SHP77 treated with DMSO at 0.1 percent for 48 hours (cell line): ENCODE measurements around the gene HFE.
A peak's percentile ranks its signal among the peaks of the same experiment; 100 is the strongest.
"Not testable (repeated sequence)": the region's sequence is repeated elsewhere in the genome, so short reads cannot be mapped to it uniquely, and the experiment has no call there.

Source experiments
- DNase-seq: peaks from one replicate; lab custom pipeline; 2025; lab: John Stamatoyannopoulos, UW

Gene HFE

GRCh38 chr6:26109772-26110171, 22.5 kb downstream of the HFE start:
- DNase-seq = no peak

- DNase-seq = no peak
These were observed 26.3 kb downstream of the HFE start for GRCh38 chr6:26113570-26113969.

- no peak for DNase-seq
These were observed 28.0 kb downstream of the HFE start for GRCh38 chr6:26115226-26115625.

- DNase-seq = no peak
These were observed 29.0 kb downstream of the HFE start for GRCh38 chr6:26116267-26116666.

GRCh38 chr6:26118999-26119398, 31.8 kb downstream of the HFE start:
- DNase-seq = no peak

GRCh38 chr6:26120115-26120514, 32.9 kb downstream of the HFE start:
- DNase-seq = not testable (repeated sequence)

- no peak for DNase-seq
These were observed 33.5 kb downstream of the HFE start for GRCh38 chr6:26120807-26121140.

- DNase-seq = no peak
These were observed 34.1 kb downstream of the HFE start for GRCh38 chr6:26121141-26122004.

GRCh38 chr6:26122005-26122388, 34.8 kb downstream of the HFE start:
- no peak for DNase-seq

- DNase-seq = no peak
These were observed 35.2 kb downstream of the HFE start for GRCh38 chr6:26122402-26122792.

GRCh38 chr6:26122793-26123674, 35.8 kb downstream of the HFE start:
- DNase-seq = peak; percentile 98

- DNase-seq = no peak
These were observed 36.4 kb downstream of the HFE start for GRCh38 chr6:26123675-26123946.

- peak; percentile 98 for DNase-seq
These were observed 36.9 kb downstream of the HFE start for GRCh38 chr6:26123947-26124780.

- DNase-seq = no peak
These were observed 37.8 kb downstream of the HFE start for GRCh38 chr6:26124781-26125685.

GRCh38 chr6:26126394-26127235, 39.4 kb downstream of the HFE start:
- DNase-seq = no peak

GRCh38 chr6:26128013-26128771, 41.0 kb downstream of the HFE start:
- DNase-seq = no peak

GRCh38 chr6:26129656-26130055, 42.4 kb downstream of the HFE start:
- no peak for DNase-seq

GRCh38 chr6:26130581-26131249, 43.5 kb downstream of the HFE start:
- DNase-seq = no peak

GRCh38 chr6:26131618-26132017, 44.4 kb downstream of the HFE start:
- DNase-seq = no peak
